Measurements from ENCODE around the gene ETNK1.
"Not testable (repeated sequence)": the region's sequence is repeated elsewhere in the genome, so short reads cannot be mapped to it uniquely, and the experiment has no call there.

The ETNK1 gene, protein sequence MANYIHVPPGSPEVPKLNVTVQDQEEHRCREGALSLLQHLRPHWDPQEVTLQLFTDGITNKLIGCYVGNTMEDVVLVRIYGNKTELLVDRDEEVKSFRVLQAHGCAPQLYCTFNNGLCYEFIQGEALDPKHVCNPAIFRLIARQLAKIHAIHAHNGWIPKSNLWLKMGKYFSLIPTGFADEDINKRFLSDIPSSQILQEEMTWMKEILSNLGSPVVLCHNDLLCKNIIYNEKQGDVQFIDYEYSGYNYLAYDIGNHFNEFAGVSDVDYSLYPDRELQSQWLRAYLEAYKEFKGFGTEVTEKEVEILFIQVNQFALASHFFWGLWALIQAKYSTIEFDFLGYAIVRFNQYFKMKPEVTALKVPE

DNA sequence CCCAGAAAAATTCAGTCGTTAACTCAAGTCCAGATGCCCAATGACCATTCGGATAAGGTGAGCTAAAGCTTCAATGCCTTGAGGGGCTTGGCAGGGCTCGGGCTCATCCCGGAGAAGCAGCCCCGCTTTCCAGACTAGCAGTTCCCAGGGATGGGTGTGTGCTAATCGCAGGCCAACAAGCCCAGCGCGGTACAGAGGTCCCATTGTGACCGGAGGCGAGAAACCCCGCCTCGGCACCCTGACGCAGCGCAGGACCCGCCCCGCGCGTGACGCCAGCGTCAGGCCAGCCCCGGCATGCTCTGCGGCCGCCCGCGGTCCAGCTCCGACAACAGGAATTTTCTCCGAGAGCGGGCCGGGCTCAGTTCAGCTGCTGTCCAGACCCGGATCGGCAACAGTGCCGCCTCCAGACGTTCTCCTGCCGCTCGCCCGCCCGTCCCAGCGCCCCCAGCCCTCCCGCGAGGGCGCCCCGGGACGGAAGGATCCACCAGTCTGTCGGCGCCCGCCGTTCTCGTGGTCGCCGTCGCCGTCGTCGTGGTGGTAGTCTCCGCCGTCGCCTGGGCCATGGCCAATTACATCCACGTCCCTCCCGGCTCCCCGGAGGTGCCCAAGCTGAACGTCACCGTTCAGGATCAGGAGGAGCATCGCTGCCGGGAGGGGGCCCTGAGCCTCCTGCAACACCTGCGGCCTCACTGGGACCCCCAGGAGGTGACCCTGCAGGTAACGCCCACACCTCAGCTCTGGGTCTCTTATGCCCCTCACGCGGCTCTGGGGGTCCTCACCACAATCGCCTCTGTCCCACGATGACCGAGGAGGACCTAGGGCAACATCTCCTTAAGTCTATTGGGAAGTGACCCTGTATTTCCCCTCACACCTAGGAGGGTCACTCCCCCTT, at the start of gene ETNK1:
TSS of gene ETNK1 (plus strand) at position 302 of the 892 bp plus-strand sequence. CDS start at position 562, 260 bp downstream.
- DNase-seq = peak; percentile 96

DNA sequence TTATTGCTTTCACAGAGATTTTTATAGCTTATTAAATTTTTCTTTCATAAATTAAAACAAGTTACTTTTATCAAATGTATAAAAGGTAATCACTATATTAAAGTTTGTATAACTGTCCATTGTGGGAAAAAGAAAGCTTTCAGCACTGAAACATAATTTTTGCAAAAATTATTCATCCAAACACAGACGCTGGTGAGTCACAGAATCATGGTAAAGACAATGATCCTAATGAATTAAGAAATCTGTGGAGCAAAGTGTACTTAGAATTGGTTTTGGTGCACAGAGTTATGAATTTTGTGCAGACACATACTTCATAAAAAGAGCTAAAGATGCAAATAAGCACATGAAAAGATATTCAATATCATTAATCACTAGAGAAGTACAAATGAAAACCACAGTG, 48.9 kb upstream of the ETNK1 start:
- no peak for DNase-seq

DNA sequence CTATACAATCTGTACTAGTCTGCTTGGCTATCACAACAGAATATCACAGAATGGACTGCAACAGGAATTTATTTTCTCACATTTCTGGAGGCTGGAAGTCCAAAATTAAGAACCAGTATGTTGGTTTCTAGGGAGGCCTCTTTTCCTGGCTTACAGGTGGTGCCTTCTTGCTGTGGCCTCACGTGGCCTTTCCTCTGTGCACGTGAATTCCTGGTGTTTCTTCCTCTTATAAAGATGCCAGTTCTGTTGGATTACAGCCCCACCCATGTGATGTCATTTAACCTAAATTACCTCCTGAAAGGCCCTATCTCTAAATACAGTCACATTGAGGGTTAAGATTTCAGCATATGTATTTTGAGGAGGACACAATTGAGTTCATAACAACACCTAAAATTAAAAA, 48.5 kb upstream of the ETNK1 start:
- DNase-seq = no peak

DNA sequence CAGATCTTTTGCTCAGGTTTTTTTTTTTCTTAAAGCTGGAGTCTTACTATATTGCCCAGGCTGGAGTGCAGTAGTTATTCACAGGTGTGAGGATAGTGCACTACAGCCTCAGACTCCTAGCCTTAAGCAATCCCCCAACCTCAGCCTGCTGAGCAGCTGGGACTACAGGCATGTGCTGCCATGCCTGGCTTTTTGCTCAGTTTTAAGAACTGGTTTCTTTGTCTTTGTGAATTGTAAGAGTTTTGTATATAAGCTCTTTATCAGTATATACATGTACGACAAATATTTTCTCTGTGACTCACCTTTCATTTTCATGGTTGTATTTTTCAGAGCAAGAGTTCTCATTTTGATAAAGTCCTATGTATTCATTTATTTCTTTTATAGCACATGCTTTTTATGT, 47.3 kb upstream of the ETNK1 start:
- DNase-seq = no peak

DNA sequence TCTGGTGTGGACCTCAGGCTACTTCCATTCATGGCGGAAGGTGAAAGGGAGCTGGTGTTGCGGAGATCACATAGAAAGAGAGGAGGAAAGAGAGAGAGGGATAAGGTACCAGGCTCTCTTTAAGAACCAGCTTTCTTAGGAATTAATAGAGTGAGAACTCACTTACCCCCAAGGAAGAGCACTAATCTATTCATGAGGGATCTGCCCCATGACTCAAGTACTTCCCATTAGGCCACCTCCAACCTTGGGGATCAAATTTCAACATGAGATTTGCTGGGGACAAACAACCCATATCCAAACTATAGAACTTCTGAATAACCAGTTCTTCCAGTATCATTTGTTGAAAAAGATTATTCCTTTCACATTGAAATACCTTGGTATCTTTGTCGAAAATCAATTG, 46.6 kb upstream of the ETNK1 start:
- no peak for DNase-seq

DNA sequence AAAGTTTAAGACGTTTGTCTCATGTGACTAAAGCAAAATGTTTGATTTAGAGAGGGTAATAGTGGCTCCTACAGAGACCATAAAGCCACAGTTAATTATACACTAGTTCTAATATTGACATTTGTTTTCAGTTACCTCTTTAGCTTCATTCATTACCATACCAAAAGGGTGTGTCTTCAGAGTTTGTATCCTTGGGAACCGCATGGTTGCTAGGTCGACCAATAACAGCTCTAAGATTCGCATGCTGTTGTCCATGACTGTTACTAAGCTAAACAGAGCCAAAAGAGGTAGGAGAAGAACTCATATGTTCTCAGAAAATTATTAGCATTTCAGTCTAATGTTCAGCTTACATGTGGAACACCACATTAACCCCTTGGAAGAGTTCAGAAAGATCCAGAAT, 36.2 kb upstream of the ETNK1 start:
- DNase-seq = no peak

DNA sequence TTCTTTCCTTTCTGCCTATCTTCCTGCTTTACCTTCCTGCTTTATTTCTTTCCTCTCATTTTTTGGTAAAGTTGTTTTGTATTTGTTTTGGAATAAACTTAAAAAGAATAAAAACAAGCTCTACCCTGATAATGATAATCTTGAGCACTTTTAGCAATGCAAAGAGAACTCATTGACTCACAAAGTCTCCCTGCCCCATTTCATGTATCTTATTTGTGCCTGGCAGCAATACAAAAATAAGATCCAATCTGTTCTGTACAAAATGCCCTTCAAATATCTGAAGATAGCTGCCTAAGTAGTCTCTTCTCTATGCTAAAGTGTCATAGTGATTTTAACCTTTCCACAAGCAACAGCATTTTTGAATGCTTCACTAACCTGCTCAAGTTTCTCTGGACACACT, 31.1 kb upstream of the ETNK1 start:
- DNase-seq = no peak

DNA sequence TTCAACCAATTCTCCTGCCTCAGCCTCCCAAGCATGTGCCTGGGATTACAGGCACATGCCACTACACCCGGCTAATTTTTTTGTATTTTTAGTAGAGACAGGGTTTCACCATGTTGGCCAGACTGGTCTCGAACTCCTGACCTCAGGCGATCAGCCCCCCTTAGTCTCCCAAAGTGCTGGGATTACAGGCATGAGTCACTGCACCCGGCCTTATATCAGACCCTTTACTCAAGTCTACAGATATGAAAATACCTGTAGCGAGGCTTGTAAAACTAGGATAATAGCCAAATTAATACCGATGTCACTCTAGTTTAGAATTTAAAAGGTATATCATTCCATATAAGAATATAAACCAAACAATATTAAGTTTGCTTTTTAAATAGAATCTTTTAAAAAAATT, 27.4 kb upstream of the ETNK1 start:
- not testable (repeated sequence) for DNase-seq

DNA sequence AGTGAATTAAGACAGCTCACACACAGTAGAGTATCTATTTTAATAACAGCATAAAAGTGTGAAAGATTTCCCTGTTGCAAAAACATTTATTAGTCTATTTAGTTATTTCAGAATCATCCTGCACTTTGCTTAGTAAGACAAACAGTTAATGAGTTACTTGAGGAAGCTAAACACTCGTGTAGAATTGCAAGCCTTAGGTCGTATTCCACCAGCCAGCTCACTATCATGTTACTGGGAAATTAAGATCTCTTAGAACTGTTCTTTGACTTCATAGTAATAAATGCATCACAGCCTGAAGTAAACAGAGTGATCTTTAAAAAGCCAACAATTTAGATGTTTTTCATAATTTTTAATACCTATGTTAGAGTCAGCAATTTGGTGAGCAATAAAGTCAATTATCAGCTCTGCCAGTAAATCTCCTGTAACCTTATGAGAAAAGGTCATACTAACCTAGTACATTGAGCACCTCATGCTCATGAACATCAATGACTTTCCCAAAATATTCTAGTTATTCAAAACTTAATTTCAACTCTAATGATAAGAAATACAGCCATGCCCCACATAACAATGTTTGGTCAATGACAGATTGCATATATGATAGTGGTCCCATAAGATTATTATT, 26.7 kb upstream of the ETNK1 start:
- no peak for DNase-seq

DNA sequence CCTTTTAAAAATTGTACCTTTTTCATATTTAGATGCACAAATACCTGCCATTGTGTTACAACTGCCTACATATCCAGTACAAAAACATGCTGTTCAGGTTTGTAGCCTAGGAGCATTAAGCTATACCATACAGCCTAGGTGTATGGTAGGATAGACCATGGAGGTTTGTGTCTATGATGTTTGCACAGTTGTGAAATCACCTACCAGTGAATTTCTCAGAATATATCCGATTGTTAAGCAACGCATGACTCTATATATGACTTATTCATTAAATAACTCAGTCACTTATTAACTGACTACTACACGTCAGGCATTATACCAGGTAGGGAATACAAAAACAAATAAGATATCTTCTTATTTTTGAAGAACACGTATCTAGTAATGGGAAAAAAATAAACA, 26.2 kb upstream of the ETNK1 start:
- DNase-seq = no peak

DNA sequence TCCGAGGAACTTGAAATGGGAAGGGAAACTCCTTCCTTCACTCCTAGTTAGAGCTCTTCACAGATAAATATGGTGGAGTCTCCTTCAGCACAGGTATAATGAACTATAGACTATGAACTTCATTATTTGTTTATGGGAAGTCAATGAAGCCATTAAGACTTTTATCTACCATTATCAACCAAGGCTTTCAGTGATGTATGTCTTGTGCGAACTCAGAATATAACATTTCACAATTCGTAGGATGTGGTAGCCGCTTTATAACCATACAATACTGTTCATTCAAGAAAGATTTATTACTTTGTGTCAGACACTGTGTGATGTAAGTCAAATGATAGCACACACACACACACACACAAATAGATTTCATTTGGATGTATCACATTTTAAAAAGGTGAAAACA, 24.8 kb upstream of the ETNK1 start:
- no peak for DNase-seq

DNA sequence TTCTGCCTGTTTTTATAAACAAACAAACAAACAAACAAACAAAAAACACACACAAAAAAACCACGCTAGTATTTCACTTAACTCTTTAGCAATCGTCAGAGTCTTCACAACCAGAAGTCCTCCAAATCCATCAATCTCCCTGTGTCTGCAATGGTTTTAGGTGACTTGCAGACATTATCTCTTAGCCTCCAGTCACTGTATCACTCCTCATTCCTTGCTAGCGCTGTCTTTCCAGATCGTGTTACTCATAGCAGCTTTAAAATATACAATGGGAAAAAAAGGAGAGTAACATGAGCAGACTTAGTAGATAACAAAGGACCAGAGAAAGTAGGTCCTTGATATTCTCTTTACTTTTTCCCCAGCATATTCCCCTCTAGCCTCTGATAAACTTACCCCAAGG, 15.5 kb upstream of the ETNK1 start:
- no peak for DNase-seq

DNA sequence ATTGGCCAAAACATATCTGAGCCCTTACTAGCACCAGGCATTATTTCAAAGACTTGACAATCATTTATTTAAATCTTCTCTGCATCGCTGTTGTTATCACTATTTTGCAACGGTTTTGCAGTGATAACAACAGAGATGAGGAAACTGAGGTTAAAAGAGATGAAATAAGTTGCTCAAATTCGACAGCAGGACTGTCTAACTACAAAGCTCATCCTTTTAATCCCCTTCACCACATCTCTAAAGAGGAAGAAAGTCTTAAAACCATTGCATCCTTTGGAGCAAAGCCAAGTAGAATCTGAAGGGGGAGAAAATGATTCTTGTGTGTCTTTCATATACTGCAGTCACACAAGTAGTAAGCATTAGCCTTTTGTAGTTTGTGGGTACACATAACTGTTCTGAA, 14.8 kb upstream of the ETNK1 start:
- DNase-seq = no peak

DNA sequence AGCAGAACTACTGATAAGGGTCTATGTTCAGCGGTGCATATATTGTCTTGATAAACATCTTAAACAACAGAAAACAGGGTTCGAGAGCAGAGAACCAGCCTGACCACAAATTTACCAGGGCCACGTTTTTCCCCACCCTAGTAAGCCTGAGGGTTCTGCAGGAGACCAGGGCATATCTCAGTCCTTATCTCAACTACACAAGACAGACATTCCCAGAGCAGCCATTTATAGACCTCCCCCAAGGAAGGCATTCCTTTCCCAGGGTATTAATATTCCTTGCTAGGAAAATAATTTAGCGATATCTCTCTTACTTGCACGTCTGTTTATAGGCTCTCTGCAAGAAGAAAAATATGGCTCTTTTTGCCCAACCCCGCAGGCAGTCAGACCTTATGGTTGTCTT, 12.1 kb upstream of the ETNK1 start:
- DNase-seq = not testable (repeated sequence)

DNA sequence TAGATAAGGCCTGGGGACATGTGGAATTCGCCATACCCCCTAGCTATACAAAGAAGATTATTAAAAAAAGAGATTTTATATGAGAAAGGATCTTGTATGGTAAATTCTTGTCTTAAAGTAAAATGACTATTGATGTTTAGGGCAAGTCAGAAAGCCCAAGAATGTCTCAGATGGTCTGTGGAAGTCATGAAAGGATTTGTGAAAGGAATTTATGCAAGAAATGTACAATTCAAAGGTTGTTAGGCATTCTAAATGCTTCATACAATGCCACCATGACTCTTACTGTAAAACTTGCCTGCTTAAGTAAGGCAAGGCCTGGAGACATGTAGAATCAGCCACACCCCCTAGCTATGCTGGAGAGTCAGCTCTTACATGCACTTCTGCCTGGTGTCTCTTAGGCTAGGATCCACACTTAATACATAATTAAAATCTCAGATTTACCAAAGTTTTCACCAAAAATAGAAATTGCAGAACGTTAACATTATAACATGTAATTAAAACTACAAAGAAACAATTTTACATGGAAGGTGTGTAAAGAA, 8.9 kb upstream of the ETNK1 start:
- no peak for DNase-seq

DNA sequence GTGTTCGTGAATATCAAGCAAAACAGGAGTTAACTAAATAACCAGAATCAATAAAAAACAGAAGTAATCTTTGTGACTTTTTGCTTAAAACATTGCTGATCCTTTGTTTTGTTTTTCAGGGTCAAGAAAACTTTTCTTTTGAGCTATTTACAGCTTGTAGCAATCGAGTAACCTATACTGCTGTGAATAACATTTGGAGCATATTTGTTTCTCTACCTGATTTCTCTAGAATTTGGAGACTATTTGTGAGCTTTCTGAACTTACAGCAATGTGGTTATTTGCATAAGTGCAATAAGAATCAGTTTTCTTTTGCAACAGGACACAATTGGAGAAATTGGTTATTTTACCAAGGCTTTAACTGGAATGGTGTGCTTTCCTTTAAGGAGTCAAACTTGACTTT, 7.3 kb upstream of the ETNK1 start:
- no peak for DNase-seq

DNA sequence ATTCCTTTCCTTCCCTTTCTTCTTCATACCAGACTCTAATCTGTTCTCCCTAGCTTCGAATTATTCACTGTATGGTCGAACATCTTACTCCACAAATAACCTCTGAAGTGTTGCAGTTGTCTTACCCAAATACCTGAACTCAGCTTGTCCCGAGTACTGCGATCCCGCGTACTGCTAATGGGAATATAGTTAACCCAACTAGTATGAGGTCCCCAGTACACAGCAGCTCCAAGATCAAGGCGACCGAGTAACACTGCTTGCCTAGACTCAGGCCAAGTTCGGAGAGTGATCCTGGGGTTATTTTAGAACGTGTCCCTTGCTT, 462 bp upstream of the ETNK1 start:
- DNase-seq = no peak

DNA sequence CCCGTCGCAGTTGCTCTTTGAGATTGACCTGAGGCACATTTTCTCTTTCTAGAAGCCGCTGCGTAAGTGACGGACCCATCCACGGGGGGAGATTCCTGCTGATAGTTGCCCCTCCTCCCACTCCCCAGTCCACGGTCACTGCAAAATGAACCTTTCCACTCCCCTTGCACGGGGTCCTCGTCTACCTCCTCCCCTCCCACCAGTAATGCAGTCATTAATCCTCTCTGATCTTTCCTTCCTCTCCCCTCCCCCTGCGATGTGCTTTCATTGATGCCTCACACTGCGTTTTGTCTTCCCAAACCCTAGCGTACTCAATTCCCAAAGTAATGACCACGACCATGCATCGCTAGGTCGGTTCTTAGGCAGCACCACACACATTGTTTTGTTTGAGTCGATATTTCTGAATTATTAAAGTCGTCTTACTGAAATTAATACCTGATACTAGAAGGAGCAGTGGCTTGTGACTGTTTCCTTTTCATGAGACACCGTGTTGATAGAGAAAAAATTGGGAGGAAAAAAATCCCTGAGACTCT, 857 bp downstream of the ETNK1 start:
- DNase-seq = peak; percentile 68

DNA sequence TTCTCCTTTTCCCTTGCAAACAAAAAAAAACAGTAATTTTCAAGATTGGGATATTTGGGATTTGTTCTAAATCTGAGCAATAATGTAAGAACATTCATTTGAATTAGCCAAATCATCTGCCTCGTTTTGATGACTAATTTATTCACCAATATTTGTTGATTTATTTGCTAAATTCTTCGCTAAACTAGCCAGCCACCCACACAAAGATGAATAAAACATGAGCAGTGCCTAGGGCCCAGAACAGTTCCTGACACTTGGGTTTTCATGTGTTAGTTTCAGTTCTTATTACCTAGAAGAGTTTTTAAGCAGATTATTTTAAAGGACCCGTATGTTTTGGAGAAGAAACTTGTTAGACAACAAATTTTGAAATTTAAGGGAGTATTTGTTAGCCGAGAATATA, 1.4 kb downstream of the ETNK1 start:
- no peak for DNase-seq

DNA sequence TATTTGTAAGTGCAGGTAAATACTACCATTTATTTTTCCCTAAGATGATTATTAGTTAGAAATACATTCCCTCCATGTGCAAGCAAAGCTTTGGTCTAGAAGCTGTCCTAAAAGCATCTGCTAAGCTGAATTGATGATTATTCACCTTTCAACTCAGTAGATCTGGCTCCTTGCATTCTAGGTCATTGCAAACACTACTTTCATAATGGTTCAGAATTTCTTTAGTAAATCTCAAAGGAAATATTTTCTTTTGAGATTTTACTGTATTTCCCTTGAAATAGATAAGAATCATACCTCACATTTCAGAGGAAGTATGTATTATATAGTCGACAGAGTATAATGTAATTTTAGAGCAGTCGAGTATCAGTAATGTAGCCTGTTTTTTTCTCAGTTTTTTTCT, 2.4 kb downstream of the ETNK1 start:
- no peak for DNase-seq

DNA sequence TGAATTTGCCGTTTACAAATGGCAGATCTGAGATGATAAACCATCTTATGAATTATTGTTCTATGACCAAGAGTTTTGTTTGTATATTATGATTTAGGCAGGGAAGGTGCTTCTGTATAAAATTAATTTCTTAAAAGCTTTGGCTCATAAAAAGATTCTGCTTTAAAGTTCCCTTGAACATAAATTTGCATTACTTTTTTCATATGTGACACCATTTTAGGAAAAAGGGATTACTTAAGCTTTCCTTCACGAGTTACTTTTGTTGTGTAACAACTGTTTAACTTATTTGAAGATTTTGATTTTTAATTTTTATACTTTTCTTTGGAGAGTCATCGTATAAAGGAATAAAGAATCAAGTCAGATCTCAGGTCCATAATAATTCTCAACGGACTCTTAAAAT, 3.3 kb downstream of the ETNK1 start:
- DNase-seq = no peak

DNA sequence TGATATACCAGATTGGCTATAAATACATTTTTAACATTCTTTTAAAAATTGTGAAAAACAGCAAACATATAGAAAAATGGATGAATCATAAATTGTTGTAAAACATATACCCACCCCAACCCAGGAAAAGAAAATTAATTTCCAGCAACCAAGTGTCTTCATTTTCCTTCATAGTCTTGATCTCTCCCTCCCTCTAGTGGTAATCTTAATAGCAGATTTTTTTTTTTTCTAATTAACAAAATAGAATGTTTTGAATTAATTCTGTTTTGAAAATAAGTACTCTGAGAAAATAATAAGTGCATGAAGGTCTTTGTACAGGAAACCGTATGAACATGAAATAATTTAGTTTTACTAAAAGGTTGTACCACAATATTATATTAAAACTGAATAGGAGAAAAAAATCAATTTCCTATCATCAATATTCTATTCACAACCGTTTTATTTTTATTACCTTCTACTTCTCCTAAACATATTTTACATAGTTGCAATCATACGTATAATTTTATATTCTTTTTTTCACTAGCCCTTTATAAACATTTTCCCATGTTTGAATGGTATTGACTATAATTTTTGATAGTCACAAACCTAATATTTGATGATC, 7.0 kb downstream of the ETNK1 start:
- no peak for DNase-seq

DNA sequence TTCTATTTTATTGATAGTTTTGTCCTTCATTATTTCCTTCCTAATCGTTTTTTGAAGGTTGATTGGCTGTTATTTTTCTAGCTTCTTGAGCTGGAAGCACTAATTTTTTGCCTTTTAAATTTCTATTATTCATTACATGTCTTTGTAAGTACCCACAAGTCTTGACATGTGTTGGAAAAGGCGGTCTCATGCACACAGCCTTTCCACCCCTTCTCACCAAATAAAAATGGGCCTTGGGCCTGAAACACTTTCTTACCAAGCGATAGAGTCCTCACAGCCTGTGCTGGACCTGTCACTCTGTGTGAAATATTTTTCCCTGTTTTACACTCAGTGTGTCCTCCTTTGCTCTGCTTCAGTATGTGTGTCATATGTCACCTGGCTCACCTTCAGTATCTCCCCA, 9.9 kb downstream of the ETNK1 start:
- no peak for DNase-seq
